Right cardiac atrium (tissue), 5 donors: Measurements from ENCODE around the gene PODXL. TPM values are rescaled to one million over a fixed set of nuclear protein-coding genes. Genes with fewer than 3 reads are reported as not detected.

Source experiments
- ATAC-seq, 2 donors: fragments of 200-7000 bp; cut with Tn5 transposase; one replicate each; pipeline versions ENCODE4 v1.8.0 to v1.9.1; 2020; ENCODE audit warnings: moderate library complexity in 2 of 2, mild to moderate bottlenecking in 1 of 2
- DNase-seq, 3 donors: peaks; one replicate each; pipeline ENCODE4 v3.0.0-alpha.2; 2020
- H3K27ac ChIP-seq: one replicate; pipeline ENCODE4 v1.5.1; 2013; ENCODE audit warnings: mild to moderate bottlenecking, low read length, control low read depth, moderate library complexity
- H3K27me3 ChIP-seq: one replicate; pipeline ENCODE4 v1.6.1; 2013; ENCODE audit not compliant: control insufficient read depth, insufficient read depth
- H3K4me1 ChIP-seq: one replicate; pipeline ENCODE4 v1.6.1; 2013; ENCODE audit warnings: low read length; ENCODE audit not compliant: control insufficient read depth, insufficient read depth
- H3K4me3 ChIP-seq: one replicate; pipeline ENCODE4 v1.5.1; 2013; ENCODE audit warnings: low read length, control low read depth
- H3K9me3 ChIP-seq: one replicate; pipeline ENCODE4 v1.6.1; 2013; ENCODE audit warnings: low read length; ENCODE audit not compliant: control insufficient read depth
- WGBS: extraction: QIAGEN DNeasy Blood & Tissue Kit; methylation state at CpG from one replicate; pipeline ENCODE4 v1.1.7; 2013; 5-methylcytosine and 5-hydroxymethylcytosine counted together
- intact Hi-C, 4 donors: fragments of 100-400 bp; cut with DNase I; formaldehyde crosslinking; loops; one replicate each; pipeline versions ENCODE4 v1.11.0 to v1.14.0; 2022 to 2023
- long read RNA-seq, 4 donors: library from polyadenylated mRNA; unstranded; transcript quantifications; one replicate each; pipeline ENCODE4 v2.0.0, GENCODE V29; 2020 to 2021
- polyA plus RNA-seq: library from polyadenylated mRNA; stranded (reverse); fragments of 200-250 nt; gene quantifications from one replicate; pipeline ENCODE4 v1.2.3, GENCODE V29; 2013
- total RNA-seq, 4 donors: library from RNA; stranded (reverse); fragmentation: NEBNext Ultra II Directional; extraction: Animal tissue kit (Norgen Biotek cat#: 25700); gene quantifications; one replicate each; pipeline ENCODE4 v1.2.1, GENCODE V29; 2021
- donor health status: healthy with polysubstance abuse.
- donor health status: DM: no; HTN: yes; CAD: no.
- donor health status: DM: no; HTN: no; CAD: no.
- donor health status: DM: no; HTN: yes; CAD: no; lungs with severe emphysema.
- donor health status: DM: yes; HTN: yes; CAD: no.

The PODXL gene
- total RNA-seq (10 to 100 TPM; 60.7 to 81.1 (median 63.9) TPM), polyA plus RNA-seq (29.1 TPM)
- long read RNA-seq, donor 1, transcript PODXL-201 (8 exons, 2,011 nt) = major isoform, 8 of 86 reads
- long read RNA-seq, donor 1, partial matches to known transcripts = 23 of 86 reads
- long read RNA-seq, donor 1, other reads (novel, unspliced or antisense) = 52 of 86 reads
- long read RNA-seq, donor 2, transcript PODXL-201 (8 exons, 2,011 nt) = major isoform, 5 of 32 reads
- long read RNA-seq, donor 2, partial matches to known transcripts = 6 of 32 reads
- long read RNA-seq, donor 2, other reads (novel, unspliced or antisense) = 20 of 32 reads
- long read RNA-seq, donor 3, partial matches to known transcripts = 72 of 234 reads
- long read RNA-seq, donor 3, other reads (novel, unspliced or antisense) = 155 of 234 reads
- long read RNA-seq, donor 4, partial matches to known transcripts = 8 of 41 reads
- long read RNA-seq, donor 4, other reads (novel, unspliced or antisense) = 28 of 41 reads

GRCh38 chr7:131556053-131556908 is at the start of gene PODXL:
Gene PODXL (minus strand): TSS chr7:131556628. CDS start chr7:131556359, 269 bp downstream.
- Histone ChIP-seq H3K4me1 (peaks cover 10% of the 10 kb centered on the region), H3K9me3 (no peaks in the 10 kb centered on the region), H3K27ac (peak within 1 kb of the TSS; percentile 43), H3K4me3 (peak within 1 kb of the TSS; percentile 35), H3K27me3 (no peaks in the 10 kb centered on the region)
- DNase-seq (peak; percentile 84 to 94 (median 94)), ATAC-seq (peak; percentile 80 to 84)
- intact Hi-C loops = loop anchor here in 3 of 4 donors (5.0 to 10.0 kb wide), 3 partner anchors 69 to 101 kb away; no protein-coding TSS in a partner anchor
- under 1% methylated on average over 111 of the region's 112 CpGs for WGBS

- no peaks in the 10 kb centered on the region for H3K9me3 ChIP-seq
These were observed 49.0 kb upstream of the PODXL start for GRCh38 chr7:131605280-131605878.

GRCh38 chr7:131604841-131605279 is 48.4 kb upstream of the PODXL start:
- peaks cover 3% of the 10 kb centered on the region for H3K4me1 ChIP-seq
- intact Hi-C loops = no loop called here
- H3K27me3 ChIP-seq = no peaks in the 10 kb centered on the region
- no peak overlapping the region for H3K4me3 ChIP-seq
- no peak for DNase-seq
- no peaks in the 10 kb centered on the region for H3K9me3 ChIP-seq
- 73% methylated on average over 7 of the region's 7 CpGs for WGBS
- ATAC-seq = no peak
- H3K27ac ChIP-seq = no peak overlapping the region

More at GRCh38 chr7:131605280-131605878, 49.0 kb upstream of the PODXL start:
- Histone ChIP-seq H3K27me3 (no peaks in the 10 kb centered on the region), H3K4me3 (no peak overlapping the region), H3K4me1 (peaks cover 3% of the 10 kb centered on the region), H3K27ac (no peak overlapping the region)
- no peak for ATAC-seq
- WGBS = 50% methylated on average over 9 of the region's 9 CpGs
- DNase-seq = no peak
- intact Hi-C loops = no loop called here

- intact Hi-C loops = no loop called here
- DNase-seq = no peak
- no peaks in the 10 kb centered on the region for H3K27me3 ChIP-seq
- no peak overlapping the region for H3K27ac ChIP-seq
- H3K9me3 ChIP-seq = no peaks in the 10 kb centered on the region
- H3K4me3 ChIP-seq = no peak overlapping the region
- peaks cover 3% of the 10 kb centered on the region for H3K4me1 ChIP-seq
- WGBS = 95% methylated on average over 2 of the region's 2 CpGs
- no peak for ATAC-seq
These were observed 47.5 kb upstream of the PODXL start for GRCh38 chr7:131603932-131604331.

- ATAC-seq (peak; percentile 76 to 86), DNase-seq (no peak)
- peaks cover 3% of the 10 kb centered on the region for H3K4me1 ChIP-seq
- H3K27ac ChIP-seq = peak overlapping the region; percentile 20
- intact Hi-C loops = no loop called here
- WGBS = 62% methylated on average over 5 of the region's 5 CpGs
- no peak overlapping the region for H3K4me3 ChIP-seq
- H3K9me3 ChIP-seq = no peaks in the 10 kb centered on the region
- no peaks in the 10 kb centered on the region for H3K27me3 ChIP-seq
These were observed 46.6 kb upstream of the PODXL start for GRCh38 chr7:131602994-131603372.

GRCh38 chr7:131602304-131602993 is 46.0 kb upstream of the PODXL start:
- WGBS = 75% methylated on average over 12 of the region's 12 CpGs
- H3K27ac ChIP-seq = peak overlapping the region; percentile 20
- ATAC-seq = peak; percentile 40 to 45
- H3K4me1 ChIP-seq = peaks cover under 1% of the 10 kb centered on the region
- intact Hi-C loops = no loop called here
- H3K27me3 ChIP-seq = no peaks in the 10 kb centered on the region
- DNase-seq = no peak
- no peaks in the 10 kb centered on the region for H3K9me3 ChIP-seq
- no peak overlapping the region for H3K4me3 ChIP-seq

GRCh38 chr7:131600085-131600881 is 43.9 kb upstream of the PODXL start:
- Histone ChIP-seq H3K4me3 (no peak overlapping the region), H3K27ac (no peak overlapping the region), H3K4me1 (no peaks in the 10 kb centered on the region), H3K27me3 (no peaks in the 10 kb centered on the region), H3K9me3 (no peaks in the 10 kb centered on the region)
- ATAC-seq = peak in 1 of 2 donors; percentile 77
- no peak for DNase-seq
- WGBS = 82% methylated on average over 11 of the region's 11 CpGs
- intact Hi-C loops = no loop called here

- Histone ChIP-seq H3K27me3 (no peaks in the 10 kb centered on the region), H3K4me3 (no peak overlapping the region), H3K9me3 (no peaks in the 10 kb centered on the region), H3K4me1 (no peaks in the 10 kb centered on the region), H3K27ac (no peak overlapping the region)
- DNase-seq (no peak), ATAC-seq (no peak)
- intact Hi-C loops = no loop called here
- 88% methylated on average over 6 of the region's 6 CpGs for WGBS
These were observed 40.4 kb upstream of the PODXL start for GRCh38 chr7:131596785-131597184.

GRCh38 chr7:131595699-131596098 is 39.3 kb upstream of the PODXL start:
- 78% methylated on average over 4 of the region's 4 CpGs for WGBS
- Histone ChIP-seq H3K4me3 (no peak overlapping the region), H3K4me1 (no peaks in the 10 kb centered on the region), H3K27ac (no peak overlapping the region), H3K27me3 (no peaks in the 10 kb centered on the region), H3K9me3 (no peaks in the 10 kb centered on the region)
- intact Hi-C loops = no loop called here
- DNase-seq = no peak
- no peak for ATAC-seq
